SJSA1 (cell line): Measurements from ENCODE around the gene CRACR2B. TPM values are rescaled to one million over a fixed set of nuclear protein-coding genes. Genes with fewer than 3 reads are reported as not detected.

Experiments
- DNase-seq, 2 experiments: peaks; one replicate each; pipeline ENCODE4 v3.0.0-alpha.2; 2015 to 2020; ENCODE audit warnings: low spot score in 2 of 2, low read depth in 1 of 2
- H3K27ac ChIP-seq: fragments of 250-450 bp; sonication (Bioruptor Pico); 2 replicates; pipeline ENCODE4 v1.5.1; 2020; ENCODE audit warnings: mild to moderate bottlenecking, moderate library complexity
- H3K27me3 ChIP-seq: fragments of 250-450 bp; sonication (Bioruptor Pico); replicated peaks from 2 replicates; pipeline ENCODE4 v1.5.1; 2020; ENCODE audit warnings: mild to moderate bottlenecking, moderate library complexity
- H3K36me3 ChIP-seq: fragments of 250-450 bp; sonication (Bioruptor Pico); 2 replicates; pipeline ENCODE4 v1.5.1; 2020; ENCODE audit warnings: mild to moderate bottlenecking
- H3K4me1 ChIP-seq: fragments of 250-450 bp; sonication (Bioruptor Pico); replicated peaks from 2 replicates; pipeline ENCODE4 v1.6.1; 2021; ENCODE audit warnings: mild to moderate bottlenecking
- H3K4me3 ChIP-seq: fragments of 250-450 bp; sonication (Bioruptor Pico); 2 replicates; pipeline ENCODE4 v1.5.1; 2020; ENCODE audit warnings: mild to moderate bottlenecking
- H3K9me3 ChIP-seq: fragments of 250-450 bp; sonication (Bioruptor Pico); replicated peaks from 2 replicates; pipeline ENCODE4 v1.5.1; 2020; ENCODE audit warnings: mild to moderate bottlenecking
- total RNA-seq: library from RNA; depleted of rRNA; stranded (reverse); fragments of >200 nt; shearing (Covaris generic); gene quantifications from 2 replicates; pipeline ENCODE4 v1.2.3, GENCODE V29; 2014

The CRACR2B gene
- total RNA-seq, 1 experiment from 2014 or later, result not detected

- DNase-seq, result no peak
- Histone ChIP-seq H3K27me3 (no peaks in the 10 kb centered on the region), H3K4me3 (no peak overlapping the region), H3K36me3 (0 out of 2 replicates have a peak, but pooled peaks cover 2% of the 10 kb centered on the region), H3K9me3 (no peaks in the 10 kb centered on the region), H3K4me1 (no peaks in the 10 kb centered on the region), H3K27ac (no peak overlapping the region)
Measured at GRCh38 chr11:860234-861104, 32.8 kb downstream of the CRACR2B start.

GRCh38 chr11:861105-861479 lies 33.4 kb downstream of the CRACR2B start:
- Histone ChIP-seq H3K36me3 (0 out of 2 replicates have a peak, but pooled peaks cover 2% of the 10 kb centered on the region), H3K9me3 (no peaks in the 10 kb centered on the region)

GRCh38 chr11:862081-862661 lies 34.5 kb downstream of the CRACR2B start:
- Histone ChIP-seq H3K9me3 (no peaks in the 10 kb centered on the region), H3K27me3 (no peaks in the 10 kb centered on the region), H3K4me1 (no peaks in the 10 kb centered on the region), H3K36me3 (0 out of 2 replicates have a peak, but pooled peaks cover 2% of the 10 kb centered on the region), H3K27ac (no peak overlapping the region), H3K4me3 (no peak overlapping the region)
- DNase-seq, result no peak

More at GRCh38 chr11:861105-861479, 33.4 kb downstream of the CRACR2B start:
- no peak overlapping the region for H3K4me3 ChIP-seq
- no peak overlapping the region for H3K27ac ChIP-seq
- H3K4me1 ChIP-seq, result no peaks in the 10 kb centered on the region
- no peaks in the 10 kb centered on the region for H3K27me3 ChIP-seq
- no peak for DNase-seq

- 0 out of 2 replicates have a peak, but pooled peaks cover 2% of the 10 kb centered on the region for H3K36me3 ChIP-seq
Measured at GRCh38 chr11:862696-863022, 34.9 kb downstream of the CRACR2B start.

GRCh38 chr11:863023-863909 lies 35.5 kb downstream of the CRACR2B start:
- Histone ChIP-seq H3K36me3 (0 out of 2 replicates have a peak, but pooled peaks cover 2% of the 10 kb centered on the region), H3K9me3 (no peaks in the 10 kb centered on the region), H3K4me1 (no peaks in the 10 kb centered on the region), H3K27ac (no peak overlapping the region), H3K27me3 (no peaks in the 10 kb centered on the region), H3K4me3 (no peak overlapping the region)
- no peak for DNase-seq

More at GRCh38 chr11:862696-863022, 34.9 kb downstream of the CRACR2B start:
- Histone ChIP-seq H3K4me3 (no peak overlapping the region), H3K27me3 (no peaks in the 10 kb centered on the region), H3K27ac (no peak overlapping the region), H3K4me1 (no peaks in the 10 kb centered on the region), H3K9me3 (no peaks in the 10 kb centered on the region)
- no peak for DNase-seq

- Histone ChIP-seq H3K4me3 (no peak overlapping the region), H3K9me3 (no peaks in the 10 kb centered on the region), H3K27ac (no peak overlapping the region), H3K36me3 (0 out of 2 replicates have a peak, but pooled peaks cover 2% of the 10 kb centered on the region), H3K27me3 (no peaks in the 10 kb centered on the region), H3K4me1 (no peaks in the 10 kb centered on the region)
- no peak for DNase-seq
Measured at GRCh38 chr11:863910-864827, 36.5 kb downstream of the CRACR2B start.

GRCh38 chr11:864898-865297 lies 37.2 kb downstream of the CRACR2B start:
- Histone ChIP-seq H3K4me3 (no peak overlapping the region), H3K27me3 (no peaks in the 10 kb centered on the region), H3K36me3 (0 out of 2 replicates have a peak, but pooled peaks cover 2% of the 10 kb centered on the region), H3K9me3 (no peaks in the 10 kb centered on the region), H3K4me1 (no peaks in the 10 kb centered on the region), H3K27ac (no peak overlapping the region)
- no peak for DNase-seq

- Histone ChIP-seq H3K27ac (no peak overlapping the region), H3K36me3 (0 out of 2 replicates have a peak, but pooled peaks cover 2% of the 10 kb centered on the region)
- DNase-seq, result no peak
Measured at GRCh38 chr11:865462-866430, 38.0 kb downstream of the CRACR2B start.

GRCh38 chr11:866481-866880 lies 38.8 kb downstream of the CRACR2B start:
- Histone ChIP-seq H3K36me3 (0 out of 2 replicates have a peak, but pooled peaks cover 2% of the 10 kb centered on the region), H3K4me3 (no peak overlapping the region), H3K9me3 (no peaks in the 10 kb centered on the region), H3K27me3 (no peaks in the 10 kb centered on the region), H3K27ac (no peak overlapping the region), H3K4me1 (no peaks in the 10 kb centered on the region)
- no peak for DNase-seq

More at GRCh38 chr11:865462-866430, 38.0 kb downstream of the CRACR2B start:
- H3K9me3 ChIP-seq, result no peaks in the 10 kb centered on the region
- no peak overlapping the region for H3K4me3 ChIP-seq
- no peaks in the 10 kb centered on the region for H3K4me1 ChIP-seq
- no peaks in the 10 kb centered on the region for H3K27me3 ChIP-seq

GRCh38 chr11:867856-868358 lies 40.2 kb downstream of the CRACR2B start:
- Histone ChIP-seq H3K27ac (no peak overlapping the region), H3K4me3 (no peak overlapping the region), H3K4me1 (peaks cover 8% of the 10 kb centered on the region; the same call in 1 of the 2 replicates), H3K9me3 (no peaks in the 10 kb centered on the region), H3K36me3 (0 out of 2 replicates have a peak, but pooled peaks cover 2% of the 10 kb centered on the region), H3K27me3 (no peaks in the 10 kb centered on the region)
- DNase-seq, result no peak

- Histone ChIP-seq H3K4me3 (no peak overlapping the region), H3K27ac (no peak overlapping the region), H3K9me3 (no peaks in the 10 kb centered on the region), H3K4me1 (peaks cover 8% of the 10 kb centered on the region; the same call in 1 of the 2 replicates), H3K36me3 (0 out of 2 replicates have a peak, but pooled peaks cover 2% of the 10 kb centered on the region), H3K27me3 (no peaks in the 10 kb centered on the region)
- no peak for DNase-seq
Measured at GRCh38 chr11:868394-868793, 40.7 kb downstream of the CRACR2B start.
